Fibroblast of pulmonary artery (primary cell): ENCODE data around the gene NPSR1.

Experiments
- DNase-seq: peaks from one replicate; pipeline ENCODE4 v3.0.0-alpha.2; 2010; ENCODE audit warnings: low read depth
- H3K4me3 ChIP-seq: replicated peaks from 2 replicates; pipeline ENCODE4 v1.5.1; 2011; ENCODE audit warnings: low read depth, mild to moderate bottlenecking, control low read depth, low read length, moderate library complexity
- TF ChIP-seq, protein P1 (sequence below): IDR thresholded peaks from 2 replicates; pipeline ENCODE4 v1.5.1; 2011; ENCODE audit warnings: mild to moderate bottlenecking, control low read depth, low read length, inconsistent platforms; ENCODE audit errors: missing control alignments

The NPSR1 gene

DNA sequence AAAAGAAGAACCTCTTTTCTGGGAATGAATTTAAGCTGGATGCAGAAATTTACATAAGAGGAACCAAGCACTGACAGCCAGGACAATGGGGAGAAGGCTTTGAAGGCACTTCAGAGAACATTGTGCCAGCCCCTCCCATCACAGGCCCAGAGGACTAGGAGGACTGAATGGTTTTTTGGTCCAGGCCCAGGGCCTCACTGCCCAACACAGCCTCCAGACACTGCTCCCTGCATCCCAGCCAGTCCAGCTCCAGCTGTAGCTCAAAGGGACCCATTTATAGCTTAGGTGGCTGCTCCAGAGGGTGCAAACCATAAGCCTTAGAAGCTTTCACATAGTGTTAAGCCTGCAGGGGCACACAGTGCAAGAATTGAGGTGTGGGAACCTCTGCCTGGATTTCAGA, 237.2 kb downstream of the NPSR1 start:
- no peak for DNase-seq

More for the DNA sequence above, 237.2 kb downstream of the NPSR1 start:
- no peak overlapping the region for H3K4me3 ChIP-seq
- TF ChIP-seq, protein P1, sequence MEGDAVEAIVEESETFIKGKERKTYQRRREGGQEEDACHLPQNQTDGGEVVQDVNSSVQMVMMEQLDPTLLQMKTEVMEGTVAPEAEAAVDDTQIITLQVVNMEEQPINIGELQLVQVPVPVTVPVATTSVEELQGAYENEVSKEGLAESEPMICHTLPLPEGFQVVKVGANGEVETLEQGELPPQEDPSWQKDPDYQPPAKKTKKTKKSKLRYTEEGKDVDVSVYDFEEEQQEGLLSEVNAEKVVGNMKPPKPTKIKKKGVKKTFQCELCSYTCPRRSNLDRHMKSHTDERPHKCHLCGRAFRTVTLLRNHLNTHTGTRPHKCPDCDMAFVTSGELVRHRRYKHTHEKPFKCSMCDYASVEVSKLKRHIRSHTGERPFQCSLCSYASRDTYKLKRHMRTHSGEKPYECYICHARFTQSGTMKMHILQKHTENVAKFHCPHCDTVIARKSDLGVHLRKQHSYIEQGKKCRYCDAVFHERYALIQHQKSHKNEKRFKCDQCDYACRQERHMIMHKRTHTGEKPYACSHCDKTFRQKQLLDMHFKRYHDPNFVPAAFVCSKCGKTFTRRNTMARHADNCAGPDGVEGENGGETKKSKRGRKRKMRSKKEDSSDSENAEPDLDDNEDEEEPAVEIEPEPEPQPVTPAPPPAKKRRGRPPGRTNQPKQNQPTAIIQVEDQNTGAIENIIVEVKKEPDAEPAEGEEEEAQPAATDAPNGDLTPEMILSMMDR, result no peak
